KG1 (cell line): ENCODE measurements around the gene CCDC77.

Experiments used
- DNase-seq: peaks from one replicate; lab custom pipeline; 2025; lab: John Stamatoyannopoulos, UW

The CCDC77 gene

DNA sequence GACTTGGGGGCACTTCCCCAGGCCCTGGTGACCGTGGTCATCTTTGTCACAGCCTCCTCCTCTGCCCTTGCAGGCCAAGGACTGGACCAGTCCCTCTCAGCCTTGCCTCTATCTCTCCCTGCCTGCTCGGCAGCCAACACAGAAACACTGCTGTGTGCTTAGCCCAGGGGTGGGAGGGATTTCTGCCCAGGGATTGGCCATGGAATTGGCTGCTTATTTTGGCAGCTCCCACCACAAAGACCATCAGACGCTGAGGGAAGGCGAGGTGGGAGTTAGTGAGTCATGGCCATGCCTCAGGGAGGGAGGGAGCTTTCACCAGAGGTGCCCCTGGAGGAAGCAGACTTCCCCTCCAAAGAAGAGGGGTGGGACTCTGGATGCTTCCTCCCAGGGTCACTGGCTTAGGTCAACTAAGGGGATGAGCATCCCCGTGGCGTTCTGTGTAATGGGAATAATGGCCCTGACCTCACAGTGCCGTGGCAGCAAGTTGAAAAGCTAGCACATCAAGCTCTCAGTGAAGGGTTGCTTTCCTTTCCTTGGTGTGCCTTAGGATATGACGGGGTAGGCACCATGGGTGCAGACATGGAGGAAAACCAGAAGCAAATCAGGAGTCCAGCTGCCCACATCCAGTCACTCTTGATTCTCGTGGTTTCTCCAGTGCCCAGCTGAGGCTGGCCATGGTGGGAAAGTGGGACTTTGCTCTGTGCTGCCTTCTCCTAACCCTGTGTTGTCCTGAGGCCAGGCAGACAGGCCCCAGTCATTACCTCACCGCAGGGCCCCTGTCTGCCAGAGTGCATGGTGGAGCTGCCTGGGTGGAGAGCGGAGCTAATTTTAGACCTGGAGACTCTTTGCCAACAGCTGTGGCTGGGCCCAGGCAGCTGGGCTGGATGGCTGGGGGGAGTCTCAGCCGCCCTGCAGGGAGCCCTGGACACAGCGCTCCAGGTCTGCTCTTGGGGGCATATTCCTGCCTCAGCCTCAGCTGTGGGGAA lies 79.7 kb downstream of the CCDC77 start:
- no peak for DNase-seq

DNA sequence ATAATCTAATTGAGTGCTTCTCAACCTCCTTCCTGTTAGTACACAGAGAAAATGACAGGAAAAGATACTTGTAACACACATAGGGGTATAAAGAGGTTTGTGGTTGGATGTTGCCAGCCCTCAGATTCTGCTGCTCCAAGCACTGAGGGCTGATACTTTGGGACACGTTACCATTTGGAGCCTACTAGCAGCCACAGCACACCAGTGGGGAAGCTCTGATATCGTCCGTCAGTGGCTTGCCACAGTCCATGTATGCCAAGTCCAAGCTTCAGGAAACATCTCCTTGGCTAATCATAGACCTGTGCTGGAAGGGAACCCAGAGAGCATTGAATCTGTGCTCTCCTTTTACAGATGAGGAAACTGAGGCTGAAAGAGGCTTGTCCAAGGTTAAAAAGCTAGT lies 80.6 kb downstream of the CCDC77 start:
- DNase-seq = no peak

DNA sequence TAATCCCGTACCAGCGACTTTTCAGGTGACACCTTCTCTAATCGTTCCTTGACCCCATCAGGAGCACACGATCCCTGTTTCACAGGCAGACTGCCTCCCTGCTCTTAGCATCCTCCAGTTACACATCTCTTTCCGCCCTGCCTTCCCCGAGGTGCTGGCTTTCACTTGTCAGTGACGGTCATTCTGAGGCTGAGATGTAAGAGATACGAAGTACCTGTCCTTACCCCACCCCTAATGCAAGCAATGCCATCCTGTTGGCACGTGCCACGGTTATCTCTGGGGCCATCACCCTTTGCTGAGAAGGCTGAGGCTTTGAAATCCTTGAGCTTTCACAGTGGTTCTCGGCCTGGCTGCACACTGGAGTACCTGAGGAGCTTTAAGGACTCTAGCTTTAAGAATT lies 82.7 kb downstream of the CCDC77 start:
- DNase-seq = no peak

DNA sequence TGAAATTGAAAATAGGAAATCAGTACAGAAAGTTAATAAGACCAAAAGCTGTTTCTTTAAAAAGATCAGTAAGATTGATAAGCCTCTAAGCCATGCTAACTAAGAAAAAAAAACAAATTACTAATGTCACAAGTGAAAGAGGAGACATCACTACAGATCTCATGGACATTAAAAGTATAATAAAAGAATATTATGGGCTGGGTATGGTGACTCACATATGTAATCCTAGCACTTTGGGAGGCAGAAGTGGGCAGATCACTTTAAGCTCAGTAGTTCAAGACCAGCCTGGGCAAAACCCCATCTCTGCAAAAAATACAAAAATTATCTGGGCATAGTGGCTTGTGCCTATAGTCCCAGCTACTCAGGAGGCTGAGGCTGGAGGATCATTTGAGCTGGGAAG lies 88.8 kb downstream of the CCDC77 start:
- no peak for DNase-seq
